HepG2 (cell line): ENCODE results near the gene SNX27. TPM values are rescaled to one million over a fixed set of nuclear protein-coding genes. Genes with fewer than 3 reads are reported as not detected.
"Not testable (repeated sequence)": the region's sequence is repeated elsewhere in the genome, so short reads cannot be mapped to it uniquely, and the experiment has no call there.

Experiments
- ATAC-seq: fragments of 200-7000 bp; cut with Tn5 transposase; 3 replicates; pipeline ENCODE4 v1.9.1; 2020; ENCODE audit warnings: mild to moderate bottlenecking, moderate library complexity
- BruUV-seq: library from RNA; stranded (reverse); fragments of 400-500 nt; replicated peaks from 2 replicates; lab custom pipeline; 2021; lab: Mats Ljungman, UMichigan
- CTCF ChIA-PET: fragments of 300-600 bp; formaldehyde crosslinking; extraction: SDS; loops from one replicate; lab custom pipeline; 2021; ENCODE audit warnings: low total read pairs, inconsistent platforms, low intra/inter-chr PET ratio; lab: Yijun Ruan, JAX
- POLR2A ChIA-PET: fragments of 350-600 bp; sonication (Branson Sonifier 250); formaldehyde crosslinking; loops from one replicate; lab custom pipeline; 2020; ENCODE audit warnings: antibody characterized with exemption, inconsistent platforms; lab: Yijun Ruan, JAX
- DNase-seq: peaks from one replicate; pipeline ENCODE4 v3.0.0-alpha.2; 2015; ENCODE audit warnings: low spot score
- FAIRE-seq: peaks from 3 replicates; lab custom pipeline; 2011; peaks lifted over from hg19 to GRCh38; lab: Jason Lieb, UNC
- H2AFZ ChIP-seq: one replicate; pipeline ENCODE4 v1.6.1; 2011; ENCODE audit warnings: low read length, inconsistent platforms
- H3K27ac ChIP-seq: fragments of 300-600 bp; 3 replicates; pipeline ENCODE4 v1.8.0; 2011; ENCODE audit warnings: mixed run types, mild to moderate bottlenecking, mixed read lengths, low read length, inconsistent platforms; ENCODE audit not compliant: insufficient read depth; ENCODE audit errors: extremely low read length
- H3K27me3 ChIP-seq, 2 experiments: fragments of 200-600 bp in 1 of 2; 2 replicates in 1 of 2; 3 replicates in 1 of 2; pipeline versions ENCODE4 v1.6.0 to v1.8.0; 2011; ENCODE audit warnings: low read length in 2 of 2, mild to moderate bottlenecking in 2 of 2, moderate library complexity in 2 of 2, inconsistent platforms in 1 of 2; ENCODE audit not compliant: insufficient read depth in 2 of 2, control insufficient read depth in 1 of 2
- H3K36me3 ChIP-seq, 2 experiments: fragments of 200-600 bp in 1 of 2; replicated peaks in 1 of 2; 2 replicates in 1 of 2; 3 replicates in 1 of 2; pipeline versions ENCODE4 v1.5.1 to v1.8.0; 2011; ENCODE audit warnings: low read length in 2 of 2, inconsistent platforms in 1 of 2; ENCODE audit not compliant: insufficient read depth in 2 of 2, control insufficient read depth in 1 of 2
- H3K4me1 ChIP-seq: 2 replicates; pipeline ENCODE4 v1.5.1; 2012; ENCODE audit warnings: low read length, inconsistent platforms; ENCODE audit not compliant: insufficient read depth
- H3K4me2 ChIP-seq: 2 replicates; pipeline ENCODE4 v1.6.0; 2011; ENCODE audit warnings: low read depth, low read length, inconsistent platforms
- H3K4me3 ChIP-seq, 3 experiments: fragments of 200-600 bp in 1 of 3; sonication (generic), shearing (Covaris generic) in 1 of 3; replicated peaks in 1 of 3; 2 replicates each; pipeline ENCODE4 v1.5.1; 2011 to 2016; ENCODE audit warnings: low read length in 3 of 3, inconsistent platforms in 2 of 3, low read depth in 2 of 3, mild to moderate bottlenecking in 2 of 3, control low read depth in 1 of 3, mixed read lengths in 1 of 3; ENCODE audit not compliant: insufficient read depth in 1 of 3
- H3K79me2 ChIP-seq: one replicate; pipeline ENCODE4 v1.6.1; 2011; ENCODE audit warnings: low read length, inconsistent platforms; ENCODE audit not compliant: insufficient read depth
- H3K9ac ChIP-seq: 2 replicates; pipeline ENCODE4 v1.6.0; 2011; ENCODE audit warnings: mild to moderate bottlenecking, low read depth, low read length, inconsistent platforms; ENCODE audit not compliant: insufficient read depth
- H3K9me3 ChIP-seq: 2 replicates; pipeline ENCODE4 v1.5.1; 2012; ENCODE audit warnings: mild to moderate bottlenecking, low read length
- H4K20me1 ChIP-seq: 2 replicates; pipeline ENCODE4 v1.6.0; 2011; ENCODE audit warnings: inconsistent platforms, mild to moderate bottlenecking, low read length, moderate library complexity; ENCODE audit not compliant: insufficient read depth
- GTF2F1 ChIP-seq: fragments of 150-350 bp; IDR thresholded peaks from 2 replicates; pipeline ENCODE4 v1.6.1; 2014; ENCODE audit warnings: low read length
- HDAC1 ChIP-seq: sonication (generic); formaldehyde crosslinking; IDR thresholded peaks from 2 replicates; pipeline ENCODE4 v1.5.1; 2020; ENCODE audit warnings: mild to moderate bottlenecking, missing genetic modification reagents
- ZNF510 ChIP-seq: sonication (generic); formaldehyde crosslinking; IDR thresholded peaks from 2 replicates; pipeline ENCODE4 v1.4.0; 2020; ENCODE audit warnings: low read depth, mild to moderate bottlenecking, missing genetic modification reagents
- WGBS: methylation state at CpG from one replicate; pipeline ENCODE4 v1.1.6; 2017; ENCODE audit warnings: low lambda C conversion rate; 5-methylcytosine and 5-hydroxymethylcytosine counted together
- in situ Hi-C: cut with HindIII; loops from 2 replicates; pipeline ENCODE4 v1.10.0; 2017; ENCODE audit warnings: low pct_unique_long_range_greater_than_20kb; ENCODE audit not compliant: extremely low pct_ligation_motif_present
- intact Hi-C: fragments of 100-400 bp; cut with micrococcal nuclease; formaldehyde crosslinking; loops from one replicate; pipeline ENCODE4 v1.10.0; 2022; ENCODE audit not compliant: unreplicated experiment
- polyA plus RNA-seq, 8 experiments: library from polyadenylated mRNA; depleted of rRNA in 3 of 8; stranded (reverse) in 7 of 8; unstranded in 1 of 8; fragments of >200 nt; fragmentation: Illumina TruSeq in 4 of 8; extraction: Trizol in 4 of 8; gene quantifications; 2 replicates each; pipeline versions ENCODE4 v1.2.1 to v1.2.3, GENCODE V29; 2011 to 2016; ENCODE audit warnings: low read depth in 4 of 8, missing spikeins in 1 of 8, mixed read lengths in 1 of 8; ENCODE audit not compliant: insufficient read depth in 1 of 8
- total RNA-seq, 5 experiments: library from RNA; depleted of rRNA; stranded (reverse); fragments of >200 nt; fragmentation: Illumina TruSeq; extraction: Trizol; gene quantifications; 2 replicates each; pipeline ENCODE4 v1.2.3, GENCODE V29; 2016; ENCODE audit warnings: low read depth in 1 of 5
- TF ChIP-seq, protein P1 (sequence below): sonication (generic); formaldehyde crosslinking; IDR thresholded peaks from 2 replicates; pipeline ENCODE4 v1.5.1; 2020; ENCODE audit warnings: mild to moderate bottlenecking, missing genetic modification reagents, moderate library complexity

Gene SNX27
- total and polyA plus RNA-seq, 2 of the 13 experiments (the other 11 are each of a cell fraction or from before 2014, with no cell fraction given): 14.4 to 17.8 TPM

DNA sequence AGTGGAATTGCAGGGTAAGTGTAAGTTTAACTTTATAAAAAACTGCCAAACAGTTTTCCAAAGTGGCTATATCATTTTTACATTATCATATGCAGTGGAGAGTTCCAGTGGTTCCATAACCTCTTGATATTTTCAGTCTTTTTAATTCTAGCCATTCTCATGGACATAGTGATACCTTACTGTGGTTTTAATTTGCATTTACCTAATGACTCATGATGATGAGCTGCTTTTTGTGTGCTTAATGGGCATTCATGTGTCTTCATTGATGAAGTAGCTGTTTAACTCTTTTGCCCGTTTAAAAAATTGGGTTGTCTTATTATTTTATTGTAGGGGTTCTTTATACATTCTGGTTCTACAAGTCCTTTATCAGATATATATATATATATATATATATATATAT lies 29.4 kb downstream of the SNX27 start (continued):
- TF ChIP-seq, protein P1, sequence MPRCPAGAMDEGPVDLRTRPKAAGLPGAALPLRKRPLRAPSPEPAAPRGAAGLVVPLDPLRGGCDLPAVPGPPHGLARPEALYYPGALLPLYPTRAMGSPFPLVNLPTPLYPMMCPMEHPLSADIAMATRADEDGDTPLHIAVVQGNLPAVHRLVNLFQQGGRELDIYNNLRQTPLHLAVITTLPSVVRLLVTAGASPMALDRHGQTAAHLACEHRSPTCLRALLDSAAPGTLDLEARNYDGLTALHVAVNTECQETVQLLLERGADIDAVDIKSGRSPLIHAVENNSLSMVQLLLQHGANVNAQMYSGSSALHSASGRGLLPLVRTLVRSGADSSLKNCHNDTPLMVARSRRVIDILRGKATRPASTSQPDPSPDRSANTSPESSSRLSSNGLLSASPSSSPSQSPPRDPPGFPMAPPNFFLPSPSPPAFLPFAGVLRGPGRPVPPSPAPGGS: no peak
- no peak for TF ChIP-seq ZNF510

DNA sequence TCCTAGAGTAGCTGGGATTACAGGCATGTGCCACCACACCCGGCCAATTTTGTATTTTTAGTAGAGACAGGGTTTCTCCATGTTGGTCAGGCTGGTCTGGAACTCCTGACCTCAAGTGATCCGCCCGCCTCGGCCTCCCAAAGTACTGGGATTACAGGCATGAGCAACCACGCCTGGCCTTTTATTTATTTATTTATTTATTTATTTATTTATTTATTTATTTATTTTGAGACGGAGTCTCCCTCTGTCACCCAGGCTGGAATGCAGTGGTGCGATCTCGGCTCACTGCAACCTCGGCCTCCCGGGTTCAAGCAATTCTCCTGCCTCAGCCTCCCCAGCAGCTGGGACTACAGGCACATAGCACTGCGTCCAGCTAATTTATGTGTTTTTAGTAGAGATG lies 31.2 kb downstream of the SNX27 start:
- POLR2A ChIA-PET, in situ Hi-C loops, H3K36me3 ChIP-seq, DNase-seq, H3K4me2 ChIP-seq, H3K9ac ChIP-seq, BruUV-seq, H3K79me2 ChIP-seq, H3K9me3 ChIP-seq, H4K20me1 ChIP-seq, H3K4me3 ChIP-seq, CTCF ChIA-PET, H3K27ac ChIP-seq, intact Hi-C loops, FAIRE-seq, H2AFZ ChIP-seq, H3K27me3 ChIP-seq, ATAC-seq: not testable (repeated sequence)
- H3K4me1 ChIP-seq: peaks cover 30% of the 10 kb centered on the region
- 91% methylated on average over 11 of the region's 11 CpGs for WGBS

DNA sequence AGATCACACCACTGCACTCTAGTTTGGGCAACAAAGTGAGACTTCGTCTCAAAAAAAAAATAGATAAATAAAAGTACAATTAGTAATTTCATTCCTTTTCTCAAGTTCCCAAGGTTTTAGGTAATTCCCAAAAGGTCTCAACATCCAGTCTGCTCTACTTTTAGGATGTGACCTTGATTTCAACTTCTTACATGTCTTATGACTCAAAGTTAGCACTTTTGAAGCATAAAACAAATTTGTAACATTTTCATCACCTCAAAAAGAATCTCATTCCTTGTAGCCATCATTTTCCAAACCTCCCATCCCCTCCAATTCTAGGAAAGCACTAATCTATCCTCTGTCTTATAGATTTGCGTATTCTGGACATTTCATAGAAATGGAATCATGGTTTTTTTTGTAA lies 32.2 kb downstream of the SNX27 start:
- WGBS: 94% methylated on average over 2 of the region's 2 CpGs
- POLR2A ChIA-PET: no interaction called here
- no peak overlapping the region for H3K27ac ChIP-seq
- H3K9me3 ChIP-seq: no peaks in the 10 kb centered on the region
- TF ChIP-seq GTF2F1: no peak
- no peak for TF ChIP-seq HDAC1
- no peaks in the 10 kb centered on the region for H3K27me3 ChIP-seq
- H4K20me1 ChIP-seq: no peaks in the 10 kb centered on the region
- intact Hi-C loops: no loop called here
- peaks cover 7% of the 10 kb centered on the region for H3K79me2 ChIP-seq
- H3K4me2 ChIP-seq: no peak overlapping the region
- peaks cover 1 to 8% of the 10 kb centered on the region in 2 experiments; a peak in 2 of 5 replicates for H3K36me3 ChIP-seq
- in situ Hi-C loops: no loop called here
- CTCF ChIA-PET: no interaction called here
- no peak overlapping the region for H3K4me3 ChIP-seq
- H3K9ac ChIP-seq: no peak overlapping the region
- no peak for DNase-seq
- H3K4me1 ChIP-seq: peaks cover 21% of the 10 kb centered on the region
- ATAC-seq: no peak
- no peak overlapping the region for H2AFZ ChIP-seq
- FAIRE-seq: no peak
- BruUV-seq: no TSS peak
